GM03348 (cell line): ENCODE data around the gene PPM1M.

ENCODE experiments used
- DNase-seq: peaks from one replicate; pipeline ENCODE4 v3.0.0; 2012; ENCODE audit warnings: low spot score

Gene PPM1M

DNA sequence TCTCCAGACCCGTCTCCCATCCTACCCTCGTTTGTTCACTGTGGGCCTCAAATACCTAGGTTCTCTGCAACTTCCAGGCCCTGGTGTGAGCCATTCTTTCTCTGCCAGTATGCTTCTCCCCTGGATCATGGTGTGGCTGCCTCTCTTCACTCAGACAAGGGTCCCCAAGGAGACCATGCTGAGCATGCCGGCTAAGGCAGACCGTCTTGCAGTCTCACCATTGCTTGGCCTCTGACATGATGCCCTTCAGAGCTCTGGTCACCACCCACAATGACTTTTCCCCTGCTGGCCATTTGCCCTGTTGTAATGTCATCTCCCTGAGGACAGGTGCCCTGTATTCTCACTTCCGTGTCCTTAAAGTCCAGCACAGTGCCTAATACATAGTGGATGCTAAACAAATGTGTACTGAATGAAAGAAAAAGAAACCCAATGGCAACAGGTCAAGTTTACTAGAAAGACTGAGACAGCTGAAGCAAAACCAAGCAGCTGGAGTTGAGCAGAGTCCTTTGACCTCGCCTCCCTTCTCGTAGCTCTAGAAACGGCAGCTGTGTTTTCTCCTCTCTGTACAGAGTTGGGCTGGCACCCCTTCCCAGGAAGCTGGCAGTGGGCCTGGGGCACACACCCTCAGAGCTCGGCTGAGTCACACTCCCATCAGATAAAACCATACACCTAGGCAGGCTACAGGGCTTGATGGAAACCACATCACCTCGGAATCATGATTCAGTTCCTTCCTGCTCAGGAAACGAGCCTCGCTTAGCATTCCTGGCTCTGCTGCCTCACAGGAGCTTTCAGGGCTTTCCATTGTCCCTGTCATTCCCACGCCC is 28.8 kb upstream of the PPM1M start:
- peak; percentile 59 for DNase-seq

- no peak for DNase-seq
Measured at GRCh38 chr3:52217409-52217805, 28.2 kb upstream of the PPM1M start.

- no peak for DNase-seq
Measured at GRCh38 chr3:52218026-52218425, 27.5 kb upstream of the PPM1M start.

- no peak for DNase-seq
Measured at GRCh38 chr3:52218454-52218853, 27.1 kb upstream of the PPM1M start.

DNA sequence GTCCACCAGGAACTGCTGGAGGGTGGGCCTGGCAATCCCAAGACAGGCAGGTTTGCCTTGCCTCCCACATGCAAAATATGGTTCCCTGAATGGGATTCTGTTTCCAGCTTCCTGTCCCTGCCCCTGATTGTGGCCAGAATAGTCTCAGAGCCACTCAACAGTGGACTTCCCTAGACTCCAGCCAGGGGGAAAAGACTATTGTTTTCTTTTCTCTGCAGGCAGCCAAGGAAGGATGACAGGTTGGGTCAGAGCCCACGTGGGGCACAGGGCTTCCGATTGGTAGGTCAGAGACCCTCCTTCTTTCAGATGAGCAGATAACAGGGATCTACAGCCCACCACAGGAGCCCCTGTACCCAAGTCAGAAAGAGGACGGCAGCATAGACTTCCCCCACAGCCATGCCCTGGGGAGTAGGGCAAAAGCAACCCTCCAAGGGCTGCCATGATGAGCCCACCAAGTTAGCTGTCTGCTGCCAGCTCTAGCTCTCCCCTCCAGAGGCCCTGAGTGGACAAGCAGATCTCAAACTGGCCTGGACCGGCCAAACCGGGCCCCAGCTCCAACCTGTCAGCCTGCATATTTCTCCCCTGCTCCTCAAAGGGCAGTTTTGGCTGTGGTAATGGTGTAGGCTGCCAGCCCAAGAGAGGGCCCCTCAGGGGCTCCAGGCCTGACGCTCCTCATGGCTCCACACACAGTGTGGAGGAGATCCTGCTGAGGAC is 26.5 kb upstream of the PPM1M start:
- no peak for DNase-seq

DNA sequence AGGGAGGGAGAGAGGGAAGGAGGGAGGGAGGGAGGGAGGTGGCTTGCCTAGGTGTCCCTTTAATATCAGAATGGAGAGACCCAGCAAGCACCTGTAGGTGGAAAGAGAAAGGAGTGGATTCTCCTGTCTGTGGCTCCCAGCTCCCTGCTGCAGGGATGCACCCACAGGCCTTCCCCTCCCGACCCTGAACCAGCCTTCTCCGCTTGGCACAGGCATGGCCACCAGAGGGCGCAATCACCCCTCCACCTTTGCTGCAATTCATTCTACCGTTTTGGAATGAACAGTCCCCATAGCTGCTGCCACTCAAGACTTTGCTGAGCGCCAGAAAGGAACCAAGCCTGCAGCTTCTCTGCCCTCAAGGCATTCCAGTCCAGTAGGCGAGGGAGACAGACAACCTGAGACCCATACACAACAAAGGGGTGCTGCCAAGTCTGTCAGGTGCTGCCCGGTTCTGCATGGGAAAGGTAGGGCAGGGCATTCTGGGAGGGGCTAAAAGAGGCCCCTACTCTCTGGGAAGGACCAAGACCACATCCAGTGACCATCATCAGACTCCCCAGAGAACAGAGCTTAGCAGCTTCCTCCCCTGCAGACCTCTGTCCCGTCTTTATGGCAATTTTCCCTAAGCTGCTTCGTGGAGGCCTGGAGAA is 25.1 kb upstream of the PPM1M start:
- peak; percentile 90 for DNase-seq

- DNase-seq: no peak
Measured at GRCh38 chr3:52221141-52221562, 24.4 kb upstream of the PPM1M start.

GRCh38 chr3:52221563-52222318 is 23.8 kb upstream of the PPM1M start:
- no peak for DNase-seq

- no peak for DNase-seq
Measured at GRCh38 chr3:52222319-52223221, 23.0 kb upstream of the PPM1M start.

- DNase-seq: no peak
Measured at GRCh38 chr3:52223449-52224408, 21.8 kb upstream of the PPM1M start.

- no peak for DNase-seq
Measured at GRCh38 chr3:52225452-52226228, 19.9 kb upstream of the PPM1M start, which contains the start of gene TLR9. Gene TLR9 (minus strand): TSS chr3:52225645. CDS start chr3:52225529, 116 bp downstream.

GRCh38 chr3:52226229-52226817 is 19.2 kb upstream of the PPM1M start:
- no peak for DNase-seq

DNA sequence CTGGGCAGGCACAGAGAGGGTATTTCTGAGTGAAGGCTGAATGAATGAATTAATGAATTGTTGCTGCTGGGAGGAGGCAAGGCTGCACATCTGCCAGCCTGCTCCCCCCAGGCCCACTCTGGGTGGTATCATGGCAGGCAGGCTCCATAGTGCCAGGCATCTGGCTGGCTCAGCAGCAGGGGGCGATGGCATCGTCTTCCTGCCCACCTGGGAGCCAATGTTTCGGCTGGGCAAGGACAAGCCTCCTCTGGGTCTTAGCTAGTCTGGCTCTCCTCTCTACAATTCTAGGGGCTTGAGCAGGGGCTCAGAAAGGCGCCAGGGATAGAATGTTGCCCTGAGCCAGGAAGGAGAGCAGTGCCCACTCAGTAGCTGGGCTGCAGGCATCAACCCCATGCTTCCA is 18.4 kb upstream of the PPM1M start:
- DNase-seq: no peak

DNA sequence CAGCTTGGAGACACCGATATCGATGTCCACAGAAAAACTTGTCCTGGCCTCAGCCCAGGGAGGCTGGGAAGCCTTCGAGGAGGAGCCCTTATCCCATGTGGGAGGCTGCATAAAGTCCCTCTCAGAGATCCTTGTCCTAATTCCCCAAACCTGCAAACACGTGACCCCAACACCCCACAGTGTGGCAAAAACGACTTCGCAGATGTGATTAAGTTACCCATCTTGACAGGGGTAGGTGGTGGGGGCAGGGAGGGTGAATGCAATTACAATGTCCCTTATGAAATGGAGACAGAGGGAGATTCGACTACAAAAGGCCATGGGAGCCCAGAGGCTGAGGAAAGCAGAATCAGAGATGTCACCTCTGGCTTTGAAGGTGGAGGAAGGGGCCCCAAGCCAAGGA is 17.8 kb upstream of the PPM1M start:
- DNase-seq: no peak

- no peak for DNase-seq
Measured at GRCh38 chr3:52228266-52228665, 17.3 kb upstream of the PPM1M start.

- no peak for DNase-seq
Measured at GRCh38 chr3:52228751-52229291, 16.7 kb upstream of the PPM1M start.

GRCh38 chr3:52229656-52230055 is 15.9 kb upstream of the PPM1M start:
- DNase-seq: no peak

GRCh38 chr3:52230461-52230860 is 15.1 kb upstream of the PPM1M start:
- DNase-seq: no peak
